OCI-LY1 (cell line): ENCODE measurements around the gene TFAP2E.

Experiments
- CTCF ChIP-seq: fragments of 200-600 bp; sonication (generic), shearing (Covaris generic); IDR thresholded peaks from 2 replicates; pipeline ENCODE4 v1.5.1; 2017; ENCODE audit warnings: mild to moderate bottlenecking, antibody characterized with exemption, low read length, moderate library complexity, mixed read lengths
- EZH2 ChIP-seq: fragments of 200-600 bp; sonication (generic), shearing (Covaris generic); IDR thresholded peaks from 2 replicates; pipeline ENCODE4 v1.8.0; 2017; ENCODE audit warnings: borderline replicate concordance, mixed run types, mild to moderate bottlenecking, antibody characterized with exemption, low read length, moderate library complexity, mixed read lengths

GRCh38 chr1:35605867-35606182, 32.7 kb downstream of the TFAP2E start:
- TF ChIP-seq CTCF = no peak
- no peak for TF ChIP-seq EZH2
